Prostate gland (tissue), 2 donors: ENCODE measurements around the gene RNF144A.

Experiments
- POLR2A ChIP-seq: fragments of 450-650 bp; IDR thresholded peaks from one replicate; pipeline ENCODE4 v1.6.1; 2016; ENCODE audit warnings: antibody characterized with exemption, mild to moderate bottlenecking
- TF ChIP-seq, protein P1 (sequence below), 4 experiments: fragments of 200-600 bp in 2 of 4; fragments of 450-650 bp in 2 of 4; sonication (generic) in 2 of 4; IDR thresholded peaks; 1 replicate in 3 of 4; 2 replicates in 1 of 4; pipeline ENCODE4 v1.5.1; 2016 to 2019; ENCODE audit warnings: antibody characterized with exemption in 4 of 4, mild to moderate bottlenecking in 2 of 4, moderate library complexity in 2 of 4

DNA sequence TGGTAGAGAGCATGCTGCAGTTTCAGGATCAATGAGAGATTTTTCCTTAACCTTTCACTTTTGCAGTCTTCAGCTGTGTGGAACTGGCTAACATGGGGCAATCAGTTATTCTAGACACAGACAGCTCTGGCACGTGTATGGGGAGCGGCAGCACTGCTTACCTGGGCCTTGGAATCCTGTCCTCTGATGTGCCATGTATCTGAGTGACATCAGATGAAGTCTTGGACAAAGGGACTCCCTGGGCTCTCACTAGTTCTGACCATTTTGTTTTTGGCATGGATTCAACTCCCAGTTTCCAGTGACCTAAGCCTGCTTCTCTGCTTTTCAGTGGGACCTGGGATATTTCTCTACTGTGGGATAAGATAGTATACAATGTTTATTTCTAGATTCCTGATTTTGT lies 54.3 kb downstream of the RNF144A start:
- TF ChIP-seq, protein P1, sequence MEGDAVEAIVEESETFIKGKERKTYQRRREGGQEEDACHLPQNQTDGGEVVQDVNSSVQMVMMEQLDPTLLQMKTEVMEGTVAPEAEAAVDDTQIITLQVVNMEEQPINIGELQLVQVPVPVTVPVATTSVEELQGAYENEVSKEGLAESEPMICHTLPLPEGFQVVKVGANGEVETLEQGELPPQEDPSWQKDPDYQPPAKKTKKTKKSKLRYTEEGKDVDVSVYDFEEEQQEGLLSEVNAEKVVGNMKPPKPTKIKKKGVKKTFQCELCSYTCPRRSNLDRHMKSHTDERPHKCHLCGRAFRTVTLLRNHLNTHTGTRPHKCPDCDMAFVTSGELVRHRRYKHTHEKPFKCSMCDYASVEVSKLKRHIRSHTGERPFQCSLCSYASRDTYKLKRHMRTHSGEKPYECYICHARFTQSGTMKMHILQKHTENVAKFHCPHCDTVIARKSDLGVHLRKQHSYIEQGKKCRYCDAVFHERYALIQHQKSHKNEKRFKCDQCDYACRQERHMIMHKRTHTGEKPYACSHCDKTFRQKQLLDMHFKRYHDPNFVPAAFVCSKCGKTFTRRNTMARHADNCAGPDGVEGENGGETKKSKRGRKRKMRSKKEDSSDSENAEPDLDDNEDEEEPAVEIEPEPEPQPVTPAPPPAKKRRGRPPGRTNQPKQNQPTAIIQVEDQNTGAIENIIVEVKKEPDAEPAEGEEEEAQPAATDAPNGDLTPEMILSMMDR (IDR thresholded peaks at IDR 0.05) = no peak
- TF ChIP-seq POLR2A = no peak
